Caki2 (cell line): Measurements from ENCODE around the gene MAP3K20. TPM values are rescaled to one million over a fixed set of nuclear protein-coding genes. Genes with fewer than 3 reads are reported as not detected.
"Not testable (repeated sequence)": the region's sequence is repeated elsewhere in the genome, so short reads cannot be mapped to it uniquely, and the experiment has no call there.

ENCODE experiments used
- DNase-seq: peaks from one replicate; pipeline ENCODE4 v3.0.0-alpha.2; 2015; ENCODE audit warnings: low read depth
- in situ Hi-C: cut with HindIII; loops from 2 replicates; pipeline ENCODE4 v1.10.0; 2016; ENCODE audit warnings: low sequenced_read_pairs, low pct_unique_long_range_greater_than_20kb, mixed read lengths
- total RNA-seq: library from RNA; depleted of rRNA; stranded (reverse); fragments of >200 nt; shearing (Covaris generic); gene quantifications from 2 replicates; pipeline ENCODE4 v1.2.3, GENCODE V29; 2014; ENCODE audit warnings: low replicate concordance; rRNA removed

The MAP3K20 gene
- total RNA-seq, result 22.2 and 25.0 TPM in 2 replicates

GRCh38 chr2:173075781-173076580 is at the start of gene MAP3K20:
MAP3K20 (plus strand) TSS chr2:173075846; CDS start chr2:173091032, 15,186 bp downstream.
- peak; percentile 74 for DNase-seq
- in situ Hi-C loops, result no loop called here

- in situ Hi-C loops, result no loop called here
- no peak for DNase-seq
These were observed 49.2 kb upstream of the MAP3K20 start for GRCh38 chr2:173026479-173026878.

- peak; percentile 64 for DNase-seq
- in situ Hi-C loops, result no loop called here
These were observed 48.2 kb upstream of the MAP3K20 start for GRCh38 chr2:173027181-173028128.

- in situ Hi-C loops, result no loop called here
- no peak for DNase-seq
These were observed 47.5 kb upstream of the MAP3K20 start for GRCh38 chr2:173028141-173028540.

GRCh38 chr2:173028671-173029070 is 47.0 kb upstream of the MAP3K20 start:
- in situ Hi-C loops, result no loop called here
- DNase-seq, result no peak

GRCh38 chr2:173030561-173031490 is 44.8 kb upstream of the MAP3K20 start:
- in situ Hi-C loops, result no loop called here
- no peak for DNase-seq

- no peak for DNase-seq
- in situ Hi-C loops, result no loop called here
These were observed 43.6 kb upstream of the MAP3K20 start for GRCh38 chr2:173032032-173032431.

GRCh38 chr2:173033084-173033483 is 42.6 kb upstream of the MAP3K20 start:
- in situ Hi-C loops, result no loop called here
- no peak for DNase-seq

- DNase-seq, result no peak
- in situ Hi-C loops, result no loop called here
These were observed 41.5 kb upstream of the MAP3K20 start for GRCh38 chr2:173034143-173034542.

GRCh38 chr2:173037245-173038120 is 38.2 kb upstream of the MAP3K20 start:
- no peak for DNase-seq
- in situ Hi-C loops, result no loop called here

GRCh38 chr2:173038257-173038656 is 37.4 kb upstream of the MAP3K20 start:
- DNase-seq, in situ Hi-C loops: not testable (repeated sequence)

- in situ Hi-C loops, result no loop called here
- no peak for DNase-seq
These were observed 34.9 kb upstream of the MAP3K20 start for GRCh38 chr2:173040729-173041128.

- no peak for DNase-seq
These were observed 32.2 kb upstream of the MAP3K20 start for GRCh38 chr2:173043476-173043875.

GRCh38 chr2:173043897-173044519 is 31.6 kb upstream of the MAP3K20 start:
- no peak for DNase-seq
- in situ Hi-C loops, result no loop called here

More at GRCh38 chr2:173043476-173043875, 32.2 kb upstream of the MAP3K20 start:
- in situ Hi-C loops, result no loop called here

GRCh38 chr2:173044686-173045085 is 31.0 kb upstream of the MAP3K20 start:
- in situ Hi-C loops, result no loop called here
- no peak for DNase-seq

GRCh38 chr2:173045181-173045580 is 30.5 kb upstream of the MAP3K20 start:
- no peak for DNase-seq
- in situ Hi-C loops, result no loop called here

GRCh38 chr2:173048522-173048896 is 27.1 kb upstream of the MAP3K20 start:
- in situ Hi-C loops, result no loop called here
- no peak for DNase-seq
